A549 (cell line): Measurements from ENCODE around the gene TMBIM1. TPM values are rescaled to one million over a fixed set of nuclear protein-coding genes. Genes with fewer than 3 reads are reported as not detected.

ENCODE experiments used
- ATAC-seq, 2 experiments: fragments of 200-7000 bp in 1 of 2; fragments of >200 bp in 1 of 2; cut with Nextera tagmentation in 1 of 2; cut with Tn5 transposase in 1 of 2; 3 replicates each; pipeline versions ENCODE4 v1.8.0 to v1.9.1; 2018 to 2020; ENCODE audit warnings: mild to moderate bottlenecking in 1 of 2, moderate library complexity in 1 of 2
- CTCF ChIA-PET: fragments of 300-600 bp; sonication (Branson Sonifier 250); formaldehyde crosslinking; extraction: SDS; loops from one replicate; lab custom pipeline; 2021; ENCODE audit warnings: antibody characterized with exemption, inconsistent platforms; lab: Yijun Ruan, JAX
- POLR2A ChIA-PET: fragments of 350-600 bp; formaldehyde crosslinking; extraction: SDS; loops from one replicate; lab custom pipeline; 2021; ENCODE audit warnings: antibody characterized with exemption, inconsistent platforms; lab: Yijun Ruan, JAX
- DNase-seq, 2 experiments: peaks; one replicate each; pipeline versions ENCODE4 v3.0.0 to v3.0.0-alpha.2; 2011 to 2016; ENCODE audit warnings: low read depth in 1 of 2, low spot score in 1 of 2
- FAIRE-seq: peaks from 2 replicates; lab custom pipeline; 2011; peaks lifted over from hg19 to GRCh38; lab: Jason Lieb, UNC
- H3K27ac ChIP-seq, 2 experiments: fragments of >200 bp; sonication (Bioruptor Twin); formaldehyde crosslinking; 3 replicates each; pipeline ENCODE4 v1.5.1; 2016 to 2017
- H3K4me1 ChIP-seq: fragments of >200 bp; sonication (Bioruptor Twin); formaldehyde crosslinking; 3 replicates; pipeline ENCODE4 v1.6.1; 2016
- H3K4me2 ChIP-seq: fragments of >200 bp; sonication (Bioruptor Twin); formaldehyde crosslinking; 3 replicates; pipeline ENCODE4 v1.6.1; 2016
- H3K4me3 ChIP-seq: fragments of >200 bp; sonication (Bioruptor Twin); formaldehyde crosslinking; 3 replicates; pipeline ENCODE4 v1.5.1; 2016
- H3K9me3 ChIP-seq: fragments of >200 bp; sonication (Bioruptor Twin); formaldehyde crosslinking; 3 replicates; pipeline ENCODE4 v1.6.1; 2016
- ATOH8 ChIP-seq: fragments of 250-450 bp; sonication (Bioruptor Pico); IDR thresholded peaks from 2 replicates; pipeline ENCODE4 v1.5.0; 2020; ENCODE audit warnings: low read depth, mild to moderate bottlenecking, moderate library complexity
- CHD2 ChIP-seq: fragments of 150-350 bp; IDR thresholded peaks from 2 replicates; pipeline ENCODE4 v1.6.1; 2014; ENCODE audit warnings: low read length; ENCODE audit not compliant: partially characterized antibody
- ELK1 ChIP-seq: fragments of 150-350 bp; IDR thresholded peaks from 2 replicates; pipeline ENCODE4 v1.6.1; 2014; ENCODE audit warnings: low read depth, mild to moderate bottlenecking, low read length
- ESRRA ChIP-seq: fragments of 150-350 bp; IDR thresholded peaks from 2 replicates; pipeline ENCODE4 v1.6.1; 2014; ENCODE audit warnings: mild to moderate bottlenecking, low read length, borderline replicate concordance
- FOXS1 ChIP-seq: fragments of 250-450 bp; sonication (Bioruptor Pico); IDR thresholded peaks from 2 replicates; pipeline ENCODE4 v1.5.0; 2020; ENCODE audit warnings: mild to moderate bottlenecking, moderate library complexity
- HEYL ChIP-seq: fragments of 250-450 bp; sonication (Bioruptor Pico); IDR thresholded peaks from 2 replicates; pipeline ENCODE4 v1.8.0; 2021; ENCODE audit warnings: mild to moderate bottlenecking, moderate library complexity
- HMGXB4 ChIP-seq: fragments of 250-450 bp; sonication (Bioruptor Pico); IDR thresholded peaks from 2 replicates; pipeline ENCODE4 v1.5.0; 2021; ENCODE audit warnings: mild to moderate bottlenecking, moderate library complexity, borderline replicate concordance
- HOXB5 ChIP-seq: fragments of 250-450 bp; sonication (Bioruptor Pico); IDR thresholded peaks from 2 replicates; pipeline ENCODE4 v1.5.0; 2020; ENCODE audit warnings: mild to moderate bottlenecking, moderate library complexity
- JUNB ChIP-seq: fragments of >200 bp; sonication (Bioruptor Twin); formaldehyde crosslinking; IDR thresholded peaks from 2 replicates; pipeline ENCODE4 v1.6.1; 2016
- KDM1A ChIP-seq: fragments of 200-600 bp; sonication (generic); IDR thresholded peaks from 2 replicates; pipeline ENCODE4 v1.6.1; 2016; ENCODE audit warnings: low read depth, mild to moderate bottlenecking
- NFE2L2 ChIP-seq: fragments of 150-350 bp; conservative IDR thresholded peaks from 2 replicates; pipeline ENCODE4 v1.6.1; 2014; ENCODE audit warnings: low read length
- NPAS2 ChIP-seq: fragments of 250-450 bp; sonication (Bioruptor Pico); IDR thresholded peaks from 2 replicates; pipeline ENCODE4 v1.8.0; 2022; ENCODE audit warnings: mild to moderate bottlenecking, moderate library complexity, borderline replicate concordance
- RAD21 ChIP-seq, 2 experiments: fragments of >200 bp in 1 of 2; sonication (Bioruptor Twin) in 1 of 2; formaldehyde crosslinking in 1 of 2; IDR thresholded peaks in 1 of 2; conservative IDR thresholded peaks in 1 of 2; 2 replicates in 1 of 2; 3 replicates in 1 of 2; pipeline ENCODE4 v1.6.1; 2012 to 2018; ENCODE audit warnings: inconsistent platforms in 1 of 2
- RFX5 ChIP-seq: fragments of 450-650 bp; IDR thresholded peaks from 2 replicates; pipeline ENCODE4 v1.7.1; 2014; ENCODE audit warnings: antibody characterized with exemption, mild to moderate bottlenecking, moderate library complexity
- RNF2 ChIP-seq: fragments of 200-600 bp; sonication (generic); IDR thresholded peaks from 2 replicates; pipeline ENCODE4 v1.6.1; 2016; ENCODE audit warnings: low read depth, mild to moderate bottlenecking, antibody characterized with exemption, moderate library complexity, borderline replicate concordance
- ZSCAN20 ChIP-seq: fragments of 250-450 bp; sonication (Bioruptor Pico); IDR thresholded peaks from 2 replicates; pipeline ENCODE4 v1.8.0; 2022; ENCODE audit warnings: mild to moderate bottlenecking, moderate library complexity
- WGBS: methylation state at CpG from one replicate; pipeline ENCODE4 v1.1.6; 2017; ENCODE audit errors: missing lambda C conversion rate; 5-methylcytosine and 5-hydroxymethylcytosine counted together
- polyA plus RNA-seq, 4 experiments: library from polyadenylated mRNA; depleted of rRNA in 3 of 4; stranded (reverse); fragments of >200 nt; fragmentation: RNase III in 1 of 4; extraction: RNeasy Plus Mini Kit Qiagen cat#74134 plus additional on column Dnase treatment in 1 of 4; gene quantifications; 2 replicates in 3 of 4; 3 replicates in 1 of 4; pipeline ENCODE4 v1.2.3, GENCODE V29; 2011 to 2017
- TF ChIP-seq, protein P1 (sequence below): fragments of 450-650 bp; IDR thresholded peaks from 2 replicates; pipeline ENCODE4 v1.6.1; 2014; ENCODE audit warnings: antibody characterized with exemption
- TF ChIP-seq, protein P2 (sequence below): IDR thresholded peaks from 2 replicates; pipeline ENCODE4 v1.6.1; 2012; ENCODE audit warnings: low read depth, borderline replicate concordance
- TF ChIP-seq, protein P3 (sequence below): fragments of >200 bp; sonication (Bioruptor Twin); formaldehyde crosslinking; IDR thresholded peaks from 3 replicates; pipeline ENCODE4 v1.6.1; 2016

TMBIM1 gene
- polyA plus RNA-seq, 2 of the 4 experiments (the other 2 are of a cell fraction), result 61.4 to 70.4 TPM

- Histone ChIP-seq H3K4me2 (no peak overlapping the region), H3K27ac (no peak overlapping the region), H3K9me3 (no peaks in the 10 kb centered on the region), H3K4me1 (peaks cover 29% of the 10 kb centered on the region), H3K4me3 (no peak overlapping the region)
- no peak for FAIRE-seq
- no peak for ATAC-seq
- no peak for DNase-seq
- TF ChIP-seq HOXB5 (CRISPR knock-in tag) (no peak), NPAS2 (no peak)
- ChIA-PET POLR2A (no interaction called here), CTCF (interaction anchor here (0.9 to 3.4 kb wide), 3 partner anchors 16 to 18 kb away, joined by 3 to 22 read pairs (median 3); no protein-coding TSS in a partner anchor)
- 89% methylated on average over 6 of the region's 7 CpGs for WGBS
Observed at GRCh38 chr2:218318241-218318640, 25.9 kb upstream of the TMBIM1 start.

- Histone ChIP-seq H3K4me3 (no peak overlapping the region), H3K9me3 (no peaks in the 10 kb centered on the region), H3K4me2 (no peak overlapping the region), H3K4me1 (peaks cover 33% of the 10 kb centered on the region), H3K27ac (no peak overlapping the region; a peak in 1 of 6 replicates)
- ATAC-seq, result no peak
- CTCF ChIA-PET, result interaction anchor here (0.9 to 3.4 kb wide), 5 partner anchors 16 to 78 kb away, joined by 3 to 22 read pairs (median 4); partner anchors contain the start of gene CATIP
- 87% methylated on average over 4 of the region's 4 CpGs for WGBS
- no peak for DNase-seq
- POLR2A ChIA-PET, result no interaction called here
- no peak for TF ChIP-seq RAD21 (conservative IDR thresholded peaks at IDR 0.05 in 1 of 2, IDR thresholded peaks at IDR 0.05 in 1 of 2)
- no peak for TF ChIP-seq HMGXB4 (CRISPR knock-in tag)
- TF ChIP-seq HEYL (CRISPR knock-in tag), result no peak
- no peak for TF ChIP-seq ESRRA
- TF ChIP-seq, protein P1, sequence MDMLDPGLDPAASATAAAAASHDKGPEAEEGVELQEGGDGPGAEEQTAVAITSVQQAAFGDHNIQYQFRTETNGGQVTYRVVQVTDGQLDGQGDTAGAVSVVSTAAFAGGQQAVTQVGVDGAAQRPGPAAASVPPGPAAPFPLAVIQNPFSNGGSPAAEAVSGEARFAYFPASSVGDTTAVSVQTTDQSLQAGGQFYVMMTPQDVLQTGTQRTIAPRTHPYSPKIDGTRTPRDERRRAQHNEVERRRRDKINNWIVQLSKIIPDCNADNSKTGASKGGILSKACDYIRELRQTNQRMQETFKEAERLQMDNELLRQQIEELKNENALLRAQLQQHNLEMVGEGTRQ, result no peak
- no peak for TF ChIP-seq ATOH8 (CRISPR knock-in tag)
- no peak for TF ChIP-seq KDM1A
- TF ChIP-seq FOXS1 (CRISPR knock-in tag), result no peak
- TF ChIP-seq, protein P2, sequence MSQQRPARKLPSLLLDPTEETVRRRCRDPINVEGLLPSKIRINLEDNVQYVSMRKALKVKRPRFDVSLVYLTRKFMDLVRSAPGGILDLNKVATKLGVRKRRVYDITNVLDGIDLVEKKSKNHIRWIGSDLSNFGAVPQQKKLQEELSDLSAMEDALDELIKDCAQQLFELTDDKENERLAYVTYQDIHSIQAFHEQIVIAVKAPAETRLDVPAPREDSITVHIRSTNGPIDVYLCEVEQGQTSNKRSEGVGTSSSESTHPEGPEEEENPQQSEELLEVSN, result no peak
- TF ChIP-seq NFE2L2, result no peak
- TF ChIP-seq RFX5, result no peak
- TF ChIP-seq CHD2, result no peak
- no peak for TF ChIP-seq ELK1
- TF ChIP-seq ZSCAN20 (CRISPR knock-in tag), result no peak
- TF ChIP-seq, protein P3, sequence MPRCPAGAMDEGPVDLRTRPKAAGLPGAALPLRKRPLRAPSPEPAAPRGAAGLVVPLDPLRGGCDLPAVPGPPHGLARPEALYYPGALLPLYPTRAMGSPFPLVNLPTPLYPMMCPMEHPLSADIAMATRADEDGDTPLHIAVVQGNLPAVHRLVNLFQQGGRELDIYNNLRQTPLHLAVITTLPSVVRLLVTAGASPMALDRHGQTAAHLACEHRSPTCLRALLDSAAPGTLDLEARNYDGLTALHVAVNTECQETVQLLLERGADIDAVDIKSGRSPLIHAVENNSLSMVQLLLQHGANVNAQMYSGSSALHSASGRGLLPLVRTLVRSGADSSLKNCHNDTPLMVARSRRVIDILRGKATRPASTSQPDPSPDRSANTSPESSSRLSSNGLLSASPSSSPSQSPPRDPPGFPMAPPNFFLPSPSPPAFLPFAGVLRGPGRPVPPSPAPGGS, result no peak
- TF ChIP-seq JUNB, result no peak
- TF ChIP-seq RNF2, result no peak
- FAIRE-seq, result no peak
Observed at GRCh38 chr2:218317835-218318234, 25.5 kb upstream of the TMBIM1 start.
